Kidney epithelial cell (primary cell): ENCODE results near the gene DDA1. TPM values are rescaled to one million over a fixed set of nuclear protein-coding genes. Genes with fewer than 3 reads are reported as not detected.

Experiments
- DNase-seq: peaks from one replicate; pipeline ENCODE4 v3.0.0-alpha.2; 2010; ENCODE audit warnings: low read depth
- H3K27me3 ChIP-seq: 2 replicates; pipeline ENCODE4 v1.6.0; 2011; ENCODE audit warnings: low read length; ENCODE audit not compliant: control insufficient read depth, insufficient read depth
- H3K36me3 ChIP-seq: 2 replicates; pipeline ENCODE4 v1.5.1; 2011; ENCODE audit warnings: low read length; ENCODE audit not compliant: control insufficient read depth, insufficient read depth
- H3K4me3 ChIP-seq: 2 replicates; pipeline ENCODE4 v1.5.1; 2011; ENCODE audit warnings: low read depth, mild to moderate bottlenecking, control low read depth, low read length
- CTCF ChIP-seq: IDR thresholded peaks from 2 replicates; pipeline ENCODE4 v1.5.1; 2011; ENCODE audit warnings: mild to moderate bottlenecking, moderate library complexity, low read length, control low read depth, inconsistent platforms; ENCODE audit not compliant: insufficient read depth, poor library complexity, severe bottlenecking
- total RNA-seq: library from RNA; depleted of rRNA; stranded (reverse); fragments of >200 nt; gene quantifications from 2 replicates; pipeline ENCODE4 v1.2.3, GENCODE V29; 2015

Gene DDA1
- total RNA-seq, 1 donor from 2014 or later: 73.4 TPM

GRCh38 chr19:17321655-17322489 lies 12.5 kb downstream of the DDA1 start:
- no peak overlapping the region for H3K4me3 ChIP-seq
- H3K27me3 ChIP-seq: no peaks in the 10 kb centered on the region
- H3K36me3 ChIP-seq: peaks cover 4% of the 10 kb centered on the region
- no peak for DNase-seq
- TF ChIP-seq CTCF: no peak

- H3K36me3 ChIP-seq: peaks cover 4% of the 10 kb centered on the region
- TF ChIP-seq CTCF: no peak
- H3K27me3 ChIP-seq: no peaks in the 10 kb centered on the region
- no peak overlapping the region for H3K4me3 ChIP-seq
- DNase-seq: no peak
These were observed 13.5 kb downstream of the DDA1 start for GRCh38 chr19:17322854-17323253.

GRCh38 chr19:17323300-17323963 lies 14.1 kb downstream of the DDA1 start:
- no peak for TF ChIP-seq CTCF
- no peaks in the 10 kb centered on the region for H3K27me3 ChIP-seq
- DNase-seq: no peak
- H3K36me3 ChIP-seq: peaks cover 4% of the 10 kb centered on the region
- no peak overlapping the region for H3K4me3 ChIP-seq

GRCh38 chr19:17323964-17324332 lies 14.6 kb downstream of the DDA1 start:
- no peak for DNase-seq
- no peak for TF ChIP-seq CTCF

DNA sequence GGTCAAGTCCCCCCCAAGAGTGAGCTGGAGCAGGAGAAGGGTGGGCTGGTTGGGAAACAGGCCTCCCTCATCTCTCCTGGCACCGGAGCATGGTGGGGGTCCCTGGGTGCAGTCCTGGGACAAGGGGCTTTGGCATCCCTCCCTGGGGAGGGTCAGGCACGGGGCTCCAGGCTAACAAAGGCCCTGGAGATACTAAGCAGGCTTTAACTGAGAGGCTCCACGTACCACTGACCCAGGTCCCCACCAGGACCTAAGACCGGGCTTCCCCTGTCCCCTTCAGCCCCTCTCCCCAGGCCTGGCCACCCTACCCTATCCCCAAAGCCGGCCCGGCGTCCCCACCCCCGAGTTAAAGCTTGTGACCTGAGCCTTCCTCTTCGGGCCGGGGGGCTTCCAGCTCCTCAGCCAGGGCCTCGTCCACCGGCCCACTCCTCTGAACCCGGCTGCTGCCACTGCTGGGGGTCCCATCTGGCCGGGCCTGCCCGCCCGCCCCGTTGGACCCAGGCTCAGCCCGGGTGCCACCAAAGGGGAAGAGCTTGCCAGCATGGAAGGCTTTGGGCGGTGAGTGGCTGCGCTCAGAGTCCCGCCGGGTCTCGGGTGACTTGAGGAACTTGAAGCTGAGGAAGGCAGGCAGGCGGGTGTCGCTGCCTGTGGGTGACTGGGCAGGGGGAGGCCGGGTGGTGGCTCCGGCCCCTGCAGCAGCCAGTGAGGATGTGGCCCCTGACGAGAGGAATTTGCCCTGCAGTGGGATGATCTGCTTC lies 15.2 kb downstream of the DDA1 start:
- peaks cover 4% of the 10 kb centered on the region for H3K36me3 ChIP-seq
- no peak overlapping the region for H3K4me3 ChIP-seq
- peaks cover 6% of the 10 kb centered on the region for H3K27me3 ChIP-seq
- no peak for TF ChIP-seq CTCF
- no peak for DNase-seq

More at GRCh38 chr19:17323964-17324332, 14.6 kb downstream of the DDA1 start:
- Histone ChIP-seq H3K36me3 (peaks cover 4% of the 10 kb centered on the region), H3K4me3 (no peak overlapping the region), H3K27me3 (peaks cover under 1% of the 10 kb centered on the region)
